Astrocyte (in vitro differentiated cells and primary cell): ENCODE measurements around the gene PHF12. TPM values are rescaled to one million over a fixed set of nuclear protein-coding genes. Genes with fewer than 3 reads are reported as not detected.

Experiments used
- DNase-seq: peaks from one replicate; pipeline ENCODE4 v3.0.0-alpha.2; 2010; ENCODE audit warnings: low read depth
- FAIRE-seq: peaks from 2 replicates; lab custom pipeline; 2011; peaks lifted over from hg19 to GRCh38; lab: Jason Lieb, UNC
- H2AFZ ChIP-seq: 2 replicates; pipeline ENCODE4 v1.6.0; 2012; ENCODE audit warnings: low read depth, low read length, inconsistent platforms
- H3K27ac ChIP-seq: 2 replicates; pipeline ENCODE4 v1.5.1; 2011; ENCODE audit warnings: low read depth, low read length, inconsistent platforms
- H3K27me3 ChIP-seq: 2 replicates; pipeline ENCODE4 v1.6.0; 2011; ENCODE audit warnings: low read length, inconsistent platforms; ENCODE audit not compliant: insufficient read depth
- H3K36me3 ChIP-seq: 2 replicates; pipeline ENCODE4 v1.5.1; 2011; ENCODE audit warnings: low read length, inconsistent platforms; ENCODE audit not compliant: insufficient read depth
- H3K4me1 ChIP-seq: 2 replicates; pipeline ENCODE4 v1.5.1; 2011; ENCODE audit warnings: low read length, inconsistent platforms; ENCODE audit not compliant: insufficient read depth
- H3K4me2 ChIP-seq: 2 replicates; pipeline ENCODE4 v1.6.0; 2012; ENCODE audit warnings: low read length, inconsistent platforms
- H3K4me3 ChIP-seq: 2 replicates; pipeline ENCODE4 v1.5.1; 2011; ENCODE audit warnings: low read depth, mild to moderate bottlenecking, low read length, inconsistent platforms; ENCODE audit not compliant: insufficient read depth
- H3K79me2 ChIP-seq: 2 replicates; pipeline ENCODE4 v1.6.0; 2012; ENCODE audit warnings: mild to moderate bottlenecking, low read length, inconsistent platforms; ENCODE audit not compliant: insufficient read depth
- H3K9ac ChIP-seq: 2 replicates; pipeline ENCODE4 v1.6.0; 2012; ENCODE audit warnings: mild to moderate bottlenecking, low read length, inconsistent platforms
- H3K9me3 ChIP-seq: 2 replicates; pipeline ENCODE4 v1.5.1; 2012; ENCODE audit warnings: low read depth, mild to moderate bottlenecking, low read length, inconsistent platforms; ENCODE audit not compliant: insufficient read depth
- H4K20me1 ChIP-seq: 2 replicates; pipeline ENCODE4 v1.6.0; 2012; ENCODE audit warnings: low read length, inconsistent platforms; ENCODE audit not compliant: insufficient read depth
- H3K27ac Mint-ChIP-seq: one replicate; pipeline ENCODE4 v1.8.0; 2021; ENCODE audit warnings: mild to moderate bottlenecking, mixed read lengths; ENCODE audit not compliant: unreplicated experiment
- H3K27me3 Mint-ChIP-seq: one replicate; pipeline ENCODE4 v1.8.0; 2021; ENCODE audit warnings: low read depth, mixed read lengths; ENCODE audit not compliant: unreplicated experiment
- H3K36me3 Mint-ChIP-seq: one replicate; pipeline ENCODE4 v1.8.0; 2021; ENCODE audit warnings: low read depth, mixed read lengths; ENCODE audit not compliant: unreplicated experiment
- H3K4me1 Mint-ChIP-seq: one replicate; pipeline ENCODE4 v1.8.0; 2021; ENCODE audit warnings: low read depth, mixed read lengths; ENCODE audit not compliant: unreplicated experiment
- H3K4me3 Mint-ChIP-seq: one replicate; pipeline ENCODE4 v1.8.0; 2021; ENCODE audit warnings: mild to moderate bottlenecking, moderate library complexity, mixed read lengths; ENCODE audit not compliant: unreplicated experiment
- H3K9me3 Mint-ChIP-seq: one replicate; pipeline ENCODE4 v1.8.0; 2021; ENCODE audit warnings: mild to moderate bottlenecking, mixed read lengths; ENCODE audit not compliant: unreplicated experiment
- CTCF ChIP-seq: IDR thresholded peaks from 2 replicates; pipeline ENCODE4 v1.5.1; 2011; ENCODE audit warnings: low read depth, mild to moderate bottlenecking, inconsistent platforms, low read length, moderate library complexity; ENCODE audit not compliant: insufficient read depth
- EZH2 ChIP-seq: IDR thresholded peaks from 2 replicates; pipeline ENCODE4 v1.6.1; 2012; ENCODE audit warnings: mild to moderate bottlenecking, low read length, inconsistent platforms; ENCODE audit not compliant: insufficient read depth
- total RNA-seq: library from RNA; stranded (reverse); gene quantifications from 2 replicates; pipeline ENCODE4 v1.2.1, GENCODE V29; 2021

Gene PHF12
- total RNA-seq, 1 donor from 2014 or later: 41.6 TPM

GRCh38 chr17:28916302-28916934 lies 34.9 kb downstream of the PHF12 start:
- no peaks in the 10 kb centered on the region for H3K27me3 Mint-ChIP-seq
- DNase-seq (no peak), FAIRE-seq (no peak)
- Histone ChIP-seq H3K4me1 (no peaks in the 10 kb centered on the region), H3K79me2 (peaks cover 2% of the 10 kb centered on the region), H3K4me2 (no peak overlapping the region), H3K36me3 (peaks cover 73% of the 10 kb centered on the region), H3K9ac (no peak overlapping the region), H3K9me3 (no peaks in the 10 kb centered on the region), H3K27ac (no peak overlapping the region), H2AFZ (no peak overlapping the region), H4K20me1 (peaks cover 89% of the 10 kb centered on the region), H3K4me3 (no peak overlapping the region), H3K27me3 (no peaks in the 10 kb centered on the region)
- no peaks in the 10 kb centered on the region for H3K9me3 Mint-ChIP-seq
- no peaks in the 10 kb centered on the region for H3K4me1 Mint-ChIP-seq
- H3K27ac Mint-ChIP-seq: no peak overlapping the region
- H3K4me3 Mint-ChIP-seq: peak overlapping the region; percentile 54
- H3K36me3 Mint-ChIP-seq: peaks cover 45% of the 10 kb centered on the region
- TF ChIP-seq CTCF (peak; percentile 62), EZH2 (no peak)

- Histone ChIP-seq H2AFZ (no peak overlapping the region), H3K4me1 (peaks cover 9% of the 10 kb centered on the region), H3K79me2 (peaks cover 2% of the 10 kb centered on the region), H3K9me3 (no peaks in the 10 kb centered on the region), H3K36me3 (peaks cover 74% of the 10 kb centered on the region), H3K4me2 (no peak overlapping the region), H3K27ac (no peak overlapping the region), H4K20me1 (peaks cover 90% of the 10 kb centered on the region), H3K4me3 (no peak overlapping the region), H3K27me3 (no peaks in the 10 kb centered on the region), H3K9ac (no peak overlapping the region)
- DNase-seq (no peak), FAIRE-seq (no peak)
- Mint-ChIP-seq H3K36me3 (peaks cover 46% of the 10 kb centered on the region), H3K4me1 (peaks cover 6% of the 10 kb centered on the region), H3K27ac (no peak overlapping the region), H3K4me3 (no peak overlapping the region), H3K27me3 (no peaks in the 10 kb centered on the region), H3K9me3 (no peaks in the 10 kb centered on the region)
- TF ChIP-seq EZH2: no peak
- no peak for TF ChIP-seq CTCF
These were observed 38.4 kb downstream of the PHF12 start for GRCh38 chr17:28912938-28913333.

- Histone ChIP-seq H3K9me3 (no peaks in the 10 kb centered on the region), H3K27me3 (no peaks in the 10 kb centered on the region), H2AFZ (no peak overlapping the region), H4K20me1 (peaks cover 90% of the 10 kb centered on the region), H3K4me3 (no peak overlapping the region), H3K27ac (no peak overlapping the region), H3K9ac (no peak overlapping the region), H3K79me2 (peaks cover 2% of the 10 kb centered on the region), H3K4me2 (no peak overlapping the region), H3K36me3 (peaks cover 74% of the 10 kb centered on the region), H3K4me1 (peaks cover 9% of the 10 kb centered on the region)
- DNase-seq (no peak), FAIRE-seq (no peak)
- H3K27me3 Mint-ChIP-seq: no peaks in the 10 kb centered on the region
- TF ChIP-seq EZH2 (no peak), CTCF (no peak)
- peaks cover 49% of the 10 kb centered on the region for H3K36me3 Mint-ChIP-seq
- no peak overlapping the region for H3K4me3 Mint-ChIP-seq
- H3K4me1 Mint-ChIP-seq: peaks cover 8% of the 10 kb centered on the region
- no peaks in the 10 kb centered on the region for H3K9me3 Mint-ChIP-seq
- no peak overlapping the region for H3K27ac Mint-ChIP-seq
These were observed 38.9 kb downstream of the PHF12 start for GRCh38 chr17:28912281-28912937.
